Thyroid gland (tissue), 4 donors: ENCODE measurements around the gene PIM2.

Experiments
- POLR2A ChIP-seq, 2 donors: fragments of 450-650 bp; IDR thresholded peaks; one replicate each; pipeline ENCODE4 v1.6.1; 2017; ENCODE audit warnings: antibody characterized with exemption in 2 of 2, mild to moderate bottlenecking in 2 of 2, moderate library complexity in 1 of 2
- TF ChIP-seq, protein P1 (sequence below), 6 experiments: fragments of 200-600 bp in 3 of 6; fragments of 450-650 bp in 3 of 6; sonication (generic) in 3 of 6; IDR thresholded peaks; one replicate each; pipeline ENCODE4 v1.5.1; 2016 to 2019; ENCODE audit warnings: antibody characterized with exemption in 6 of 6, mild to moderate bottlenecking in 2 of 6, inconsistent platforms in 1 of 6, moderate library complexity in 1 of 6

DNA sequence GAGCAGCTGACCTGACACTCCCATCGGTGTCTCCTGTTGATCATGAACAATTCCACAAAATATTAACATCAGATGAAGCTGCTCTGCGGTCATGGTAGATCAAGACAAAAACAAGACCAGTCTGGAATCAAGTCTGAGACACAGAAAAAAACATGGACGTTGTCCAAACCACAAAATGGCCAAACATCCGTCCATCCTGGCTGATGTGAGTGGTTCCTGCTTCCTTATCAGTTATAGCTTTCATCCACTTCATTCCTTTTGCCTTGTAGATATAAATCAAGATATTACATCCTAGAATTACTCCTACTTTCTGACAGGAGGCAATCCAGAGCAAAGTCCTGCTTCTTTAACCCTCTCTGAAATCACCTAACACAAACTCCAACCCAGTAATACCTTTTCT, 54.6 kb downstream of the PIM2 start:
- TF ChIP-seq, protein P1, sequence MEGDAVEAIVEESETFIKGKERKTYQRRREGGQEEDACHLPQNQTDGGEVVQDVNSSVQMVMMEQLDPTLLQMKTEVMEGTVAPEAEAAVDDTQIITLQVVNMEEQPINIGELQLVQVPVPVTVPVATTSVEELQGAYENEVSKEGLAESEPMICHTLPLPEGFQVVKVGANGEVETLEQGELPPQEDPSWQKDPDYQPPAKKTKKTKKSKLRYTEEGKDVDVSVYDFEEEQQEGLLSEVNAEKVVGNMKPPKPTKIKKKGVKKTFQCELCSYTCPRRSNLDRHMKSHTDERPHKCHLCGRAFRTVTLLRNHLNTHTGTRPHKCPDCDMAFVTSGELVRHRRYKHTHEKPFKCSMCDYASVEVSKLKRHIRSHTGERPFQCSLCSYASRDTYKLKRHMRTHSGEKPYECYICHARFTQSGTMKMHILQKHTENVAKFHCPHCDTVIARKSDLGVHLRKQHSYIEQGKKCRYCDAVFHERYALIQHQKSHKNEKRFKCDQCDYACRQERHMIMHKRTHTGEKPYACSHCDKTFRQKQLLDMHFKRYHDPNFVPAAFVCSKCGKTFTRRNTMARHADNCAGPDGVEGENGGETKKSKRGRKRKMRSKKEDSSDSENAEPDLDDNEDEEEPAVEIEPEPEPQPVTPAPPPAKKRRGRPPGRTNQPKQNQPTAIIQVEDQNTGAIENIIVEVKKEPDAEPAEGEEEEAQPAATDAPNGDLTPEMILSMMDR (IDR thresholded peaks at IDR 0.05) = no peak
- TF ChIP-seq POLR2A (IDR thresholded peaks at IDR 0.05) = no peak
